Omental fat pad (tissue), 4 donors: Measurements from ENCODE around the gene HEXIM2. TPM values are rescaled to one million over a fixed set of nuclear protein-coding genes. Genes with fewer than 3 reads are reported as not detected.

Source experiments
- ATAC-seq: fragments of 150-250 bp; one replicate; pipeline ENCODE4 v1.9.1; 2016; ENCODE audit warnings: mild to moderate bottlenecking, moderate library complexity; ENCODE audit not compliant: low FRiP score
- DNase-seq: peaks from one replicate; pipeline ENCODE4 v3.0.0-alpha.2; 2019; ENCODE audit warnings: low spot score
- CTCF ChIP-seq, 3 donors: fragments of 450-650 bp; IDR thresholded peaks; one replicate each; pipeline ENCODE4 v1.5.1; 2016 to 2017; ENCODE audit warnings: antibody characterized with exemption in 3 of 3, mild to moderate bottlenecking in 3 of 3, moderate library complexity in 2 of 3
- total RNA-seq, 4 donors: library from RNA; depleted of rRNA; stranded (reverse); fragments of >200 nt; gene quantifications; one replicate each; pipeline ENCODE4 v1.1.0, GENCODE V29; 2016

Gene HEXIM2
- total RNA-seq, 4 donors from 2014 or later: 1.4 to 9.3 (median 3.9) TPM

- no peak for TF ChIP-seq CTCF (IDR thresholded peaks at IDR 0.05)
- DNase-seq: no peak
- no peak for ATAC-seq
These were observed 22.7 kb upstream of the HEXIM2 start for GRCh38 chr17:45138911-45139532.

GRCh38 chr17:45139533-45139920 lies 22.1 kb upstream of the HEXIM2 start:
- DNase-seq: no peak
- no peak for TF ChIP-seq CTCF (IDR thresholded peaks at IDR 0.05)
- no peak for ATAC-seq

- ATAC-seq (no peak), DNase-seq (no peak)
- no peak for TF ChIP-seq CTCF (IDR thresholded peaks at IDR 0.05)
These were observed 18.5 kb upstream of the HEXIM2 start for GRCh38 chr17:45143094-45143670.

- no peak for TF ChIP-seq CTCF (IDR thresholded peaks at IDR 0.05)
- ATAC-seq (peak; percentile 31), DNase-seq (peak; percentile 62)
These were observed 17.9 kb upstream of the HEXIM2 start for GRCh38 chr17:45143767-45144198.

GRCh38 chr17:45144199-45145034 lies 17.3 kb upstream of the HEXIM2 start:
- DNase-seq: no peak
- ATAC-seq: peak; percentile 10
- no peak for TF ChIP-seq CTCF (IDR thresholded peaks at IDR 0.05)

GRCh38 chr17:45145035-45145389 lies 16.7 kb upstream of the HEXIM2 start:
- ATAC-seq (no peak), DNase-seq (no peak)
- TF ChIP-seq CTCF (IDR thresholded peaks at IDR 0.05): no peak
